IMR-90 (cell line): Measurements from ENCODE around the gene AHNAK2. TPM values are rescaled to one million over a fixed set of nuclear protein-coding genes. Genes with fewer than 3 reads are reported as not detected.

Experiments
- ATAC-seq: fragments of 200-7000 bp; cut with Tn5 transposase; 2 replicates; pipeline ENCODE4 v1.9.1; 2020; ENCODE audit warnings: low read depth, mild to moderate bottlenecking, moderate library complexity
- BruUV-seq: library from RNA; stranded (reverse); fragments of 400-500 nt; replicated peaks from 2 replicates; lab custom pipeline; 2021; lab: Mats Ljungman, UMichigan
- CTCF ChIA-PET: fragments of 300-600 bp; formaldehyde crosslinking; extraction: SDS; loops from one replicate; lab custom pipeline; 2021; ENCODE audit warnings: antibody characterized with exemption; lab: Yijun Ruan, JAX
- POLR2A ChIA-PET: fragments of 300-600 bp; sonication (Branson Sonifier 250); formaldehyde crosslinking; loops from one replicate; lab custom pipeline; 2022; ENCODE audit warnings: antibody characterized with exemption; ENCODE audit not compliant: unreplicated experiment; lab: Charles Lee
- DNase-seq: peaks from one replicate; pipeline ENCODE4 v3.0.0; 2013
- H2AFZ ChIP-seq: replicated peaks from 2 replicates; pipeline ENCODE3; 2013; ENCODE audit warnings: low read length, mild to moderate bottlenecking; ENCODE audit not compliant: poor library complexity
- H2AK5ac ChIP-seq: 2 replicates; pipeline ENCODE4 v1.6.1; 2013; ENCODE audit warnings: low read depth, low read length, inconsistent platforms
- H2AK9ac ChIP-seq: replicated peaks from 2 replicates; pipeline ENCODE3; 2013; ENCODE audit warnings: mild to moderate bottlenecking, low read depth, low read length, moderate library complexity; ENCODE audit not compliant: poor library complexity
- H2BK120ac ChIP-seq: 2 replicates; pipeline ENCODE4 v1.6.1; 2013; ENCODE audit warnings: low read depth, low read length, inconsistent platforms
- H2BK15ac ChIP-seq: 3 replicates; pipeline ENCODE4 v1.6.1; 2013; ENCODE audit warnings: low read depth, low read length, inconsistent platforms
- H2BK20ac ChIP-seq: 2 replicates; pipeline ENCODE4 v1.6.1; 2013; ENCODE audit warnings: low read depth, mild to moderate bottlenecking, inconsistent platforms, low read length, moderate library complexity
- H2BK5ac ChIP-seq: 2 replicates; pipeline ENCODE4 v1.6.1; 2013; ENCODE audit warnings: mild to moderate bottlenecking, low read depth, low read length, inconsistent platforms; ENCODE audit not compliant: poor library complexity, severe bottlenecking
- H3K14ac ChIP-seq: replicated peaks from 2 replicates; pipeline ENCODE4 v1.6.1; 2013; ENCODE audit warnings: low read depth, low read length, inconsistent platforms
- H3K18ac ChIP-seq: 2 replicates; pipeline ENCODE4 v1.6.1; 2013; ENCODE audit warnings: low read depth, low read length, control low read depth
- H3K23ac ChIP-seq: 2 replicates; pipeline ENCODE4 v1.6.1; 2013; ENCODE audit warnings: low read depth, low read length, inconsistent platforms
- H3K27ac ChIP-seq: 2 replicates; pipeline ENCODE4 v1.5.1; 2013; ENCODE audit warnings: mild to moderate bottlenecking, control low read depth, low read length; ENCODE audit not compliant: insufficient read depth
- H3K27me3 ChIP-seq: 2 replicates; pipeline ENCODE4 v1.6.1; 2013; ENCODE audit warnings: low read length; ENCODE audit not compliant: control insufficient read depth, insufficient read depth
- H3K36me3 ChIP-seq: 2 replicates; pipeline ENCODE4 v1.6.1; 2013; ENCODE audit warnings: low read length, mixed read lengths; ENCODE audit not compliant: control insufficient read depth, insufficient read depth
- H3K4ac ChIP-seq: 2 replicates; pipeline ENCODE4 v1.6.1; 2013; ENCODE audit warnings: low read depth, low read length, inconsistent platforms
- H3K4me1 ChIP-seq: 2 replicates; pipeline ENCODE4 v1.6.1; 2013; ENCODE audit warnings: low read length, mixed read lengths; ENCODE audit not compliant: control insufficient read depth, insufficient read depth
- H3K4me2 ChIP-seq: 2 replicates; pipeline ENCODE4 v1.6.1; 2013; ENCODE audit warnings: low read depth, mild to moderate bottlenecking, control low read depth, low read length, moderate library complexity
- H3K4me3 ChIP-seq: 2 replicates; pipeline ENCODE4 v1.5.1; 2013; ENCODE audit warnings: low read depth, mild to moderate bottlenecking, control low read depth, low read length, moderate library complexity; ENCODE audit not compliant: insufficient read depth
- H3K56ac ChIP-seq: 2 replicates; pipeline ENCODE4 v1.6.1; 2013; ENCODE audit warnings: low read length, inconsistent platforms; ENCODE audit not compliant: insufficient read depth; ENCODE audit errors: extremely low read depth
- H3K79me1 ChIP-seq, 2 experiments: 2 replicates each; pipeline ENCODE4 v1.6.1; 2013; ENCODE audit warnings: low read length in 2 of 2, inconsistent platforms in 1 of 2, low read depth in 1 of 2
- H3K9ac ChIP-seq: 2 replicates; pipeline ENCODE4 v1.6.1; 2013; ENCODE audit warnings: low read depth, low read length, control low read depth
- H3K9me1 ChIP-seq: 2 replicates; pipeline ENCODE4 v1.6.1; 2013; ENCODE audit warnings: low read length, inconsistent platforms; ENCODE audit not compliant: insufficient read depth
- H3K9me3 ChIP-seq: 2 replicates; pipeline ENCODE4 v1.6.1; 2013; ENCODE audit warnings: low read length; ENCODE audit not compliant: control insufficient read depth, insufficient read depth
- H4K20me1 ChIP-seq: 2 replicates; pipeline ENCODE4 v1.6.1; 2013; ENCODE audit warnings: low read length, inconsistent platforms; ENCODE audit not compliant: insufficient read depth
- H4K5ac ChIP-seq: 2 replicates; pipeline ENCODE4 v1.6.1; 2013; ENCODE audit warnings: mild to moderate bottlenecking, low read depth, low read length, control low read depth
- H4K8ac ChIP-seq, 2 experiments: 2 replicates each; pipeline ENCODE4 v1.6.1; 2013; ENCODE audit warnings: low read depth in 2 of 2, low read length in 2 of 2, control low read depth in 1 of 2, inconsistent platforms in 1 of 2
- H4K91ac ChIP-seq: 2 replicates; pipeline ENCODE4 v1.6.1; 2013; ENCODE audit warnings: low read depth, low read length, inconsistent platforms; ENCODE audit not compliant: insufficient read depth
- FOS ChIP-seq: fragments of 150-350 bp; IDR thresholded peaks from 2 replicates; pipeline ENCODE4 v1.6.1; 2016; ENCODE audit warnings: low read depth, low read length
- MAFK ChIP-seq: IDR thresholded peaks from 2 replicates; pipeline ENCODE4 v1.6.1; 2012; ENCODE audit warnings: low read depth, low read length, improper control_type of control experiment
- MXI1 ChIP-seq: IDR thresholded peaks from 2 replicates; pipeline ENCODE4 v1.6.1; 2012; ENCODE audit warnings: low read depth, mild to moderate bottlenecking, low read length, moderate library complexity, borderline replicate concordance
- NFE2L2 ChIP-seq: fragments of 150-350 bp; IDR thresholded peaks from 2 replicates; pipeline ENCODE4 v1.6.1; 2016; ENCODE audit warnings: low read depth, mild to moderate bottlenecking, low read length
- POLR2A ChIP-seq: IDR thresholded peaks from 2 replicates; pipeline ENCODE4 v1.6.1; 2012; ENCODE audit warnings: mild to moderate bottlenecking, low read depth, low read length
- RAD21 ChIP-seq: IDR thresholded peaks from 2 replicates; pipeline ENCODE4 v1.6.1; 2012; ENCODE audit warnings: low read length, improper control_type of control experiment
- RCOR1 ChIP-seq: IDR thresholded peaks from 2 replicates; pipeline ENCODE4 v1.6.1; 2012; ENCODE audit warnings: mild to moderate bottlenecking, low read length, improper control_type of control experiment; ENCODE audit not compliant: insufficient replicate concordance
- RFX5 ChIP-seq: IDR thresholded peaks from 2 replicates; pipeline ENCODE4 v1.8.0; 2012; ENCODE audit warnings: low read depth, mild to moderate bottlenecking, low read length, moderate library complexity
- SMC3 ChIP-seq: fragments of 150-350 bp; IDR thresholded peaks from 2 replicates; pipeline ENCODE4 v1.6.1; 2016; ENCODE audit warnings: low read depth, mild to moderate bottlenecking, antibody characterized with exemption, low read length, moderate library complexity
- USF2 ChIP-seq: fragments of 150-350 bp; IDR thresholded peaks from 2 replicates; pipeline ENCODE4 v1.6.1; 2017; ENCODE audit warnings: mild to moderate bottlenecking, antibody characterized with exemption, low read length, low read depth
- WGBS, 2 experiments: methylation state at CpG; one replicate each; pipeline versions ENCODE4 v1.1.5 to v1.1.7; 2013; ENCODE audit warnings: missing lambda C conversion rate in 2 of 2; ENCODE audit not compliant: insufficient read length in 1 of 2; ENCODE audit errors: extremely low coverage in 2 of 2; 5-methylcytosine and 5-hydroxymethylcytosine counted together
- dilution Hi-C: fragments of 300-500 bp; cut with HindIII; formaldehyde crosslinking; loops from one replicate; pipeline ENCODE4 v1.14.3; 2018; ENCODE audit warnings: low sequenced_read_pairs; ENCODE audit not compliant: unreplicated experiment
- in situ Hi-C: fragments of 300-500 bp; cut with MboI; formaldehyde crosslinking; loops from 3 replicates; pipeline ENCODE4 v1.14.3; 2019; ENCODE audit warnings: low sequenced_read_pairs, inconsistent platforms, mixed read lengths
- intact Hi-C: fragments of 100-400 bp; cut with micrococcal nuclease; formaldehyde crosslinking; loops from 2 replicates; pipeline ENCODE4 v1.10.0; 2022
- polyA plus RNA-seq, 3 experiments: library from polyadenylated mRNA; depleted of rRNA; stranded (reverse); fragments of >200 nt; gene quantifications; 2 replicates each; pipeline ENCODE4 v1.2.3, GENCODE V29; 2012; ENCODE audit warnings: low replicate concordance in 1 of 3
- total RNA-seq: library from RNA; depleted of rRNA; stranded (reverse); fragments of >200 nt; gene quantifications from 2 replicates; pipeline ENCODE4 v1.2.3, GENCODE V29; 2012

The AHNAK2 gene
- total and polyA plus RNA-seq, 2 of the 4 experiments (the other 2 are of a cell fraction), result 2.6 to 7.9 TPM

- dilution Hi-C loops, result no loop called here
- no peak overlapping the region for H3K4me3 ChIP-seq
These were observed 82.9 kb downstream of the AHNAK2 start for GRCh38 chr14:104895207-104895785.

More at GRCh38 chr14:104895207-104895785, 82.9 kb downstream of the AHNAK2 start:
- Histone ChIP-seq H3K23ac (no peak overlapping the region), H3K9me1 (no peaks in the 10 kb centered on the region), H3K56ac (no peak overlapping the region), H2BK5ac (no peak overlapping the region), H4K5ac (no peak overlapping the region), H3K9ac (no peak overlapping the region), H3K4me1 (no peaks in the 10 kb centered on the region; the same call in 1 of the 2 replicates), H4K20me1 (no peaks in the 10 kb centered on the region; the same call in none of the 2 replicates), H4K91ac (no peak overlapping the region), H3K4ac (no peak overlapping the region), H3K9me3 (no peaks in the 10 kb centered on the region), H3K18ac (no peak overlapping the region), H2AK5ac (no peak overlapping the region), H2AK9ac (no peak overlapping the region), H4K8ac (no peak overlapping the region), H3K4me2 (no peak overlapping the region), H3K27ac (no peak overlapping the region), H2AFZ (no peak overlapping the region), H2BK120ac (no peak overlapping the region), H3K27me3 (peaks cover 5% of the 10 kb centered on the region), H3K36me3 (peaks cover 10% of the 10 kb centered on the region; the same call in 1 of the 2 replicates), H3K14ac (no peak overlapping the region), H2BK15ac (no peak overlapping the region), H2BK20ac (no peak overlapping the region), H3K79me1 (no peaks in the 10 kb centered on the region)
- WGBS, 2 experiments, result 70% methylated on average over 2 of the region's 9 CpGs; no CpG with 5 or more reads in 1 of the 2 experiments
- intact Hi-C loops, result no loop called here
- no TSS peak for BruUV-seq
- TF ChIP-seq RCOR1 (no peak), MAFK (no peak), MXI1 (no peak), USF2 (no peak), FOS (no peak), NFE2L2 (no peak), RAD21 (no peak), SMC3 (no peak), RFX5 (no peak), POLR2A (no peak)
- no peak for ATAC-seq
- ChIA-PET CTCF (interaction anchor here (1.0 kb wide), 1 partner anchor 150 kb away, joined by 3 read pairs; no protein-coding TSS in a partner anchor), POLR2A (no interaction called here)
- in situ Hi-C loops, result no loop called here
- DNase-seq, result no peak
